ENCODE measurements around the gene PRSS8.

- TF ChIP-seq BHLHE40 (IDR thresholded peaks at IDR 0.05; ENCODE audit: borderline replicate concordance) (no peak), FOXA1 (IDR thresholded peaks at IDR 0.05) (no peak), FOXK2 (IDR thresholded peaks at IDR 0.05) (no peak)
Measured at GRCh38 chr16:31093132-31093703, 42.3 kb downstream of the PRSS8 start.
